GM12878 (cell line): Measurements from ENCODE around the gene CD163. TPM values are rescaled to one million over a fixed set of nuclear protein-coding genes. Genes with fewer than 3 reads are reported as not detected.
"Not testable (repeated sequence)": the region's sequence is repeated elsewhere in the genome, so short reads cannot be mapped to it uniquely, and the experiment has no call there.

Experiments
- ATAC-seq: fragments of 200-7000 bp; cut with Tn5 transposase; 3 replicates; pipeline ENCODE4 v1.9.1; 2020; ENCODE audit warnings: mild to moderate bottlenecking, moderate library complexity
- BruUV-seq: library from RNA; stranded (reverse); fragments of 400-500 nt; replicated peaks from 2 replicates; lab custom pipeline; 2021; lab: Mats Ljungman, UMichigan
- CTCF ChIA-PET: fragments of 300-600 bp; sonication (Branson Sonifier 250); formaldehyde crosslinking; extraction: SDS; loops from one replicate; lab custom pipeline; 2021; ENCODE audit warnings: inconsistent platforms; lab: Yijun Ruan, JAX
- POLR2A ChIA-PET: fragments of 350-600 bp; formaldehyde crosslinking; extraction: SDS; loops from one replicate; lab custom pipeline; 2021; ENCODE audit warnings: inconsistent platforms; lab: Charles Lee
- RAD21 ChIA-PET: fragments of 300-600 bp; sonication (Branson Sonifier 250); formaldehyde crosslinking; loops from one replicate; lab custom pipeline; 2023; ENCODE audit warnings: antibody characterized with exemption; ENCODE audit not compliant: unreplicated experiment; lab: Charles Lee
- SMC1A ChIA-PET: fragments of 300-600 bp; sonication (Branson Sonifier 250); formaldehyde crosslinking; loops from one replicate; lab custom pipeline; 2023; ENCODE audit not compliant: unreplicated experiment, uncharacterized antibody; lab: Charles Lee
- DNase-seq: peaks from one replicate; pipeline ENCODE4 v3.0.0-alpha.2; 2011; ENCODE audit warnings: low read depth, low spot score
- FAIRE-seq: peaks from 3 replicates; lab custom pipeline; 2011; peaks lifted over from hg19 to GRCh38; lab: Jason Lieb, UNC
- H2AFZ ChIP-seq: 2 replicates; pipeline ENCODE4 v1.6.0; 2011; ENCODE audit warnings: low read depth, low read length, control low read depth; ENCODE audit not compliant: control insufficient read depth
- H3K27ac ChIP-seq: 2 replicates; pipeline ENCODE4 v1.5.1; 2011; ENCODE audit warnings: control low read depth; ENCODE audit not compliant: control insufficient read depth, insufficient read depth
- H3K27me3 ChIP-seq, 2 experiments: replicated peaks in 1 of 2; 2 replicates each; pipeline versions ENCODE4 v1.6.0 to v1.6.1; 2011; ENCODE audit warnings: low read length in 1 of 2; ENCODE audit not compliant: control insufficient read depth in 2 of 2, insufficient read depth in 2 of 2
- H3K36me3 ChIP-seq, 2 experiments: 2 replicates each; pipeline ENCODE4 v1.5.1; 2011; ENCODE audit warnings: low read length in 1 of 2; ENCODE audit not compliant: control insufficient read depth in 2 of 2, insufficient read depth in 2 of 2
- H3K4me1 ChIP-seq: 2 replicates; pipeline ENCODE4 v1.6.1; 2011; ENCODE audit warnings: mild to moderate bottlenecking, low read length, moderate library complexity, mixed read lengths; ENCODE audit not compliant: control insufficient read depth, insufficient read depth
- H3K4me2 ChIP-seq: 2 replicates; pipeline ENCODE4 v1.6.0; 2011; ENCODE audit warnings: control low read depth; ENCODE audit not compliant: control insufficient read depth, insufficient read depth
- H3K4me3 ChIP-seq: fragments of 200-600 bp; sonication (generic); 2 replicates; pipeline ENCODE4 v1.5.1; 2016
- H3K79me2 ChIP-seq: 2 replicates; pipeline ENCODE4 v1.6.0; 2011; ENCODE audit warnings: low read length; ENCODE audit not compliant: control insufficient read depth, insufficient read depth
- H3K9ac ChIP-seq: 2 replicates; pipeline ENCODE4 v1.8.0; 2011; ENCODE audit warnings: low read length, control low read depth, mixed read lengths; ENCODE audit not compliant: control insufficient read depth, insufficient read depth
- H3K9me3 ChIP-seq: replicated peaks from 3 replicates; pipeline ENCODE4 v1.5.1; 2011; ENCODE audit warnings: mild to moderate bottlenecking, low read length; ENCODE audit not compliant: control insufficient read depth, insufficient read depth
- H4K20me1 ChIP-seq: 2 replicates; pipeline ENCODE4 v1.6.0; 2011; ENCODE audit not compliant: control insufficient read depth, insufficient read depth
- ATF7 ChIP-seq: fragments of 450-650 bp; IDR thresholded peaks from 2 replicates; pipeline ENCODE4 v1.6.1; 2016; ENCODE audit warnings: low read depth, mild to moderate bottlenecking
- E2F4 ChIP-seq: IDR thresholded peaks from 2 replicates; pipeline ENCODE4 v1.6.1; 2012; ENCODE audit warnings: low read depth, low read length, improper control_type of control experiment
- EZH2 ChIP-seq: IDR thresholded peaks from 2 replicates; pipeline ENCODE4 v1.6.1; 2012; ENCODE audit warnings: low read depth, mild to moderate bottlenecking, control low read depth, inconsistent platforms, low read length, borderline replicate concordance; ENCODE audit not compliant: control insufficient read depth
- WGBS: methylation state at CpG from one replicate; pipeline ENCODE4 v1.1.6; 2016; ENCODE audit warnings: low lambda C conversion rate; ENCODE audit not compliant: insufficient replicate concordance, insufficient coverage; ENCODE audit errors: missing lambda C conversion rate; 5-methylcytosine and 5-hydroxymethylcytosine counted together
- in situ Hi-C: fragments of 300-500 bp; cut with MboI; formaldehyde crosslinking; loops from 9 replicates; pipeline ENCODE4 v1.14.3; 2018; ENCODE audit warnings: mixed read lengths
- intact Hi-C: fragments of 100-400 bp; cut with micrococcal nuclease; formaldehyde crosslinking; loops from one replicate; pipeline ENCODE4 v1.14.2; 2022; ENCODE audit not compliant: unreplicated experiment
- polyA plus RNA-seq, 11 experiments: library from polyadenylated mRNA; depleted of rRNA in 4 of 11; unstranded in 6 of 11; stranded (reverse) in 5 of 11; fragments of >200 nt; fragmentation: Nextera tagmentation in 4 of 11; fragmentation: Illumina TruSeq in 1 of 11; extraction: Ambion mirVana in 4 of 11; extraction: Trizol in 1 of 11; gene quantifications; 1 replicate in 1 of 11; 2 replicates in 10 of 11; pipeline versions ENCODE4 v1.2.1 to v1.2.3, GENCODE V29; 2011 to 2016; ENCODE audit warnings: inconsistent platforms in 2 of 11, missing spikeins in 2 of 11, low read depth in 1 of 11
- total RNA-seq, 4 experiments: library from RNA; depleted of rRNA in 3 of 4; stranded (reverse); fragments of >200 nt in 3 of 4; fragmentation: Illumina TruSeq in 1 of 4; extraction: Trizol in 1 of 4; gene quantifications; 2 replicates each; pipeline versions ENCODE4 v1.2.1 to v1.2.3, GENCODE V29; 2013 to 2021

The CD163 gene
- total and polyA plus RNA-seq, 10 of the 15 experiments (the other 5 are each of a cell fraction or from before 2014, with no cell fraction given): 0.74 TPM; not detected in 9

GRCh38 chr12:7439579-7440505 is 63.7 kb downstream of the CD163 start:
- BruUV-seq: no TSS peak
- SMC1A ChIA-PET: interaction anchor here (0.6 kb wide), 1 partner anchor 71 kb away, joined by 3 read pairs; no protein-coding TSS in a partner anchor
- no peaks in the 10 kb centered on the region for H3K4me1 ChIP-seq
- 80% methylated on average over 73 of the region's 84 CpGs for WGBS
- no peak overlapping the region for H3K27ac ChIP-seq
- H3K4me2 ChIP-seq: no peak overlapping the region
- H3K36me3 ChIP-seq: no peaks in the 10 kb centered on the region
- no peak for FAIRE-seq
- no peak overlapping the region for H3K4me3 ChIP-seq
- peaks cover 0 to 2% of the 10 kb centered on the region in 2 experiments; a peak in 1 of 4 replicates for H3K27me3 ChIP-seq
- no peak for DNase-seq
- TF ChIP-seq EZH2: no peak
- TF ChIP-seq ATF7: no peak
- TF ChIP-seq E2F4: no peak
- intact Hi-C loops (no loop called here), in situ Hi-C loops (no loop called here)
- POLR2A ChIA-PET: no interaction called here
- no peak overlapping the region for H2AFZ ChIP-seq
- RAD21 ChIA-PET: no interaction called here
- no peaks in the 10 kb centered on the region for H3K79me2 ChIP-seq
- no peaks in the 10 kb centered on the region; the same call in 2 of the 3 replicates for H3K9me3 ChIP-seq
- H4K20me1 ChIP-seq: no peaks in the 10 kb centered on the region
- ATAC-seq: no peak
- CTCF ChIA-PET: no interaction called here
- no peak overlapping the region for H3K9ac ChIP-seq

DNA sequence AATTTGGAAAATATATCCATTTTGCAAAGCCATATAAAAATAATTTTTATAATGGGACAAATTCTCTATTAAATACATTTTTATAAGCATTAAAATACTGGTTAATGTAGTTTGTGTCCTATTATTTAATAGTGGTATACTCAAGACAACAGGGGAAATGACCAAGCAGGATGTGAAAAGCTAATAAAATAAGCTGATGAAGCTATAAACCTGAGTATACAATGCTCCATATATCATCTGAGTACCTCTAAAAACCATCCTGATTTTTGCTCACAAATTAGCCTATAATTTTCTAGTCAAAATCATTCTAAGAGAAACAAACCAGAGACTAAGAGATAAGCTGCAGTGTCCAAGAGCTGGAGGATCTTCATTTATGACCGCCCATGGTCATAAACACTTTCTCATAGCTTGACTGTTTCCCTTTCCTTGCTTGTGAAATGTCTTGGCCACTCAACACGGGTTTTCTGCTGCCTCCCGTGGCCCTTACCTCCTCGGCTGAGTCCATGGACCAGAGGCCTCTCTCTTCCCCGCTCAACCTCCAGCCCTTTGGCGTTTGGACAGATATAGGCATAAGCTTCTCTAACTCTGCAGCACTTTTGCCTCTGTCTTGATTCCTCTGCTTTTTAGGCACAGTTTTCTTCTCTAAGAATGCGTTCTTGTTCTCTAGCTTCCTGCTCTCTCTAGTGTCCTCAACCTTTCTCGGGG is 65.1 kb downstream of the CD163 start:
- DNase-seq, H3K9me3 ChIP-seq, H3K79me2 ChIP-seq, H3K9ac ChIP-seq, H3K4me1 ChIP-seq, BruUV-seq, H3K27ac ChIP-seq, H3K27me3 ChIP-seq, RAD21 ChIA-PET, H4K20me1 ChIP-seq, ATAC-seq, H2AFZ ChIP-seq, intact Hi-C loops, H3K4me2 ChIP-seq, in situ Hi-C loops, POLR2A ChIA-PET, SMC1A ChIA-PET, H3K4me3 ChIP-seq, H3K36me3 ChIP-seq, FAIRE-seq: not testable (repeated sequence)
- WGBS: 44% methylated on average over 8 of the region's 8 CpGs
- CTCF ChIA-PET: interaction anchor here (0.9 kb wide), 1 partner anchor 22 kb away, joined by 3 read pairs; no protein-coding TSS in a partner anchor

- H3K79me2 ChIP-seq, RAD21 ChIA-PET, H3K36me3 ChIP-seq, H3K4me1 ChIP-seq, ATAC-seq, H4K20me1 ChIP-seq, H2AFZ ChIP-seq, in situ Hi-C loops, POLR2A ChIA-PET, BruUV-seq, SMC1A ChIA-PET, H3K27me3 ChIP-seq, FAIRE-seq, DNase-seq, H3K27ac ChIP-seq, H3K9ac ChIP-seq, intact Hi-C loops, H3K4me3 ChIP-seq, CTCF ChIA-PET, H3K4me2 ChIP-seq, H3K9me3 ChIP-seq: not testable (repeated sequence)
- WGBS: 78% methylated on average over 2 of the region's 3 CpGs
Measured at GRCh38 chr12:7437494-7437893, 66.1 kb downstream of the CD163 start.
